ENCODE data around the gene ZNF638.

Gene ZNF638

DNA sequence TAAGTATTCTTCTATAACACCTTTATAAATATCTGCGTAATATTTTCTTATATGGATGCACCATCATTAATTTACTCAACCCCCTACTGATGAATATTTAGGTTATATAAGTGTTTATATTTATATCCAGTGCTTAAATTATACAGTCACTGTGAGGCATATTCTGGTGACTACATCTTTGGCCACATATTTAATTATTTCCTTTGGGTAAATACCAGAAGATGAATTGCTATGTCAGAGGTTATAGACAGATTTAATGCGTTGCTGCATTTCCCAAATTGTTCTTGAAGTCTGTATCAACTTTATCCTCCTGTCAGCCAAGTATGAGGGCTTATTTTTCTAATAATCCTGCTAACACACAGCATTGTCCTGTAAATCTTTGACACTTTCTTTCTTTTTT lies 140.4 kb downstream of the ZNF638 start:
- ATAC-seq = no peak
- TF ChIP-seq, protein P1, sequence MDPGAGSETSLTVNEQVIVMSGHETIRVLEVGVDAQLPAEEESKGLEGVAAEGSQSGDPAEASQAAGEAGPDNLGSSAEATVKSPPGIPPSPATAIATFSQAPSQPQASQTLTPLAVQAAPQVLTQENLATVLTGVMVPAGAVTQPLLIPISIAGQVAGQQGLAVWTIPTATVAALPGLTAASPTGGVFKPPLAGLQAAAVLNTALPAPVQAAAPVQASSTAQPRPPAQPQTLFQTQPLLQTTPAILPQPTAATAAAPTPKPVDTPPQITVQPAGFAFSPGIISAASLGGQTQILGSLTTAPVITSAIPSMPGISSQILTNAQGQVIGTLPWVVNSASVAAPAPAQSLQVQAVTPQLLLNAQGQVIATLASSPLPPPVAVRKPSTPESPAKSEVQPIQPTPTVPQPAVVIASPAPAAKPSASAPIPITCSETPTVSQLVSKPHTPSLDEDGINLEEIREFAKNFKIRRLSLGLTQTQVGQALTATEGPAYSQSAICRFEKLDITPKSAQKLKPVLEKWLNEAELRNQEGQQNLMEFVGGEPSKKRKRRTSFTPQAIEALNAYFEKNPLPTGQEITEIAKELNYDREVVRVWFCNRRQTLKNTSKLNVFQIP (CRISPR knock-in tag; IDR thresholded peaks at IDR 0.05; ENCODE audit: borderline replicate concordance, low read depth) = no peak
- TF ChIP-seq PPARA (CRISPR knock-in tag; IDR thresholded peaks at IDR 0.05; ENCODE audit: borderline replicate concordance) (no peak), ZNF70 (CRISPR knock-in tag; IDR thresholded peaks at IDR 0.05) (no peak), TCF4 (CRISPR knock-in tag; IDR thresholded peaks at IDR 0.05; ENCODE audit: borderline replicate concordance) (no peak), RARB (CRISPR knock-in tag; IDR thresholded peaks at IDR 0.05) (no peak)

DNA sequence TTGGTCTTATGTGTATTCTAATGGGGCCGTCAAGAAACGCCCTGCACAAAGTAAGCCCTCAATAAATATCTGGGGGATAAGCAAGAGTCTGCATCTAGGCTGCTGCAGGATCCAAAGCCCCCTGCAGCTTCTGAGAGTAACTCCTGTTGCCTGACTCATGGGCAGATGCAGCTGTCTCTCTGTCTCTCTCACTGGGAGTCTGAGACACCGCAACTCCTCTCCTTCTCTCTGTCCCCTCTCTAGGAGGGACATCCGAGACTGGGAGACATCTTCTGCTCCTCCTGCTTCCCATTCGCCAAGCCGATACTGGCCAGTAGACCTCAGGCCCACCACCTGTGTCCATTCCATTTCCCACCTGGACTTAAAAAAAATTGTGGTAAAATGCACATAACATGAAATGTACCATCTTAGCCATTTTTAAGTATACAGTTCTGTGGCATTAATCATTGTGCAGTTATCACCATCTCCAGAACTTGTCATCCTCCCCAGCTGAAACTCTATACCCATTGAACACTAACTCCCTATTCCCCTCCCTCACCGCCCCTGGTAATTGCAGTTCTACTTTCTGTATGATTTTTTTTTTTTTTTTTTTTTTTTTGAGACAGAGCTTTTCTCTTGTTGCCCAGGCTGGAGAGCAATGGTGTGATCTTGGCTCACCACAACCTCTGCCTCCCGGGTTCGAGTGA lies 141.9 kb downstream of the ZNF638 start:
- no peak for ATAC-seq
- TF ChIP-seq ZFP3 (CRISPR knock-in tag; IDR thresholded peaks at IDR 0.05) (no peak), TOX (CRISPR knock-in tag; IDR thresholded peaks at IDR 0.05; ENCODE audit: borderline replicate concordance) (no peak)

DNA sequence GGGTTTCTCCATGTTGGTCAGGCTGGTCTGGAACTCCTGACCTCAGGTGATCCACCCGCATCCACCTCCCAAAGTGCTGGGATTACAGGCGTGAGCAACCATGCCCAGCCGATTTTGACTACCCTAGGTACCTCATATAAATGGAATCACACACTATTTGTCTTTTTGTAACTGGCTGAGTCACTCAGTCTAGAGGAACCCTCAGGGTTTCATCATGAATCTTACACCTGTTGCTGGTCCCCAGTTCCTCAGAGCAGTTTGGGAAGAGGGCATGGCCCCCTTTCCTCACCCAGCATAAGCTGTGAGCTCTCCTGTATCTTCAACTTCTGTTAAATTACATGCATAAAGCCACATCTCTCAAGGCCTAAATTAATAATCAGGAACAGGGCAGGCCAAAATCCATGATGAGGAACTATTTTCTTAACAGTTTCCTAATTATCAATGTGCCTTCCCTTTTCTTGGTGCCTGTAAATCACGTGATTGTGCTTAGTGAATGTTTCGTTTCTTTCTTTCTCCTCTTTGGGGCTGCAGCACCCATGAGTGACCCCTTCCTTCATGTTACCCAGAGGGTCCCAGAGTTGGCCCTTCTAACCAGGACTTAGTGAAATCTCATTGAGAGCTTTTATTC lies 142.6 kb downstream of the ZNF638 start:
- TF ChIP-seq GLIS3 (CRISPR knock-in tag; IDR thresholded peaks at IDR 0.05) = no peak
- TF ChIP-seq OSR1 (CRISPR knock-in tag; IDR thresholded peaks at IDR 0.05) = no peak
- TF ChIP-seq, protein P1 (CRISPR knock-in tag; IDR thresholded peaks at IDR 0.05; ENCODE audit: borderline replicate concordance, low read depth) = no peak
- TF ChIP-seq, protein P2, sequence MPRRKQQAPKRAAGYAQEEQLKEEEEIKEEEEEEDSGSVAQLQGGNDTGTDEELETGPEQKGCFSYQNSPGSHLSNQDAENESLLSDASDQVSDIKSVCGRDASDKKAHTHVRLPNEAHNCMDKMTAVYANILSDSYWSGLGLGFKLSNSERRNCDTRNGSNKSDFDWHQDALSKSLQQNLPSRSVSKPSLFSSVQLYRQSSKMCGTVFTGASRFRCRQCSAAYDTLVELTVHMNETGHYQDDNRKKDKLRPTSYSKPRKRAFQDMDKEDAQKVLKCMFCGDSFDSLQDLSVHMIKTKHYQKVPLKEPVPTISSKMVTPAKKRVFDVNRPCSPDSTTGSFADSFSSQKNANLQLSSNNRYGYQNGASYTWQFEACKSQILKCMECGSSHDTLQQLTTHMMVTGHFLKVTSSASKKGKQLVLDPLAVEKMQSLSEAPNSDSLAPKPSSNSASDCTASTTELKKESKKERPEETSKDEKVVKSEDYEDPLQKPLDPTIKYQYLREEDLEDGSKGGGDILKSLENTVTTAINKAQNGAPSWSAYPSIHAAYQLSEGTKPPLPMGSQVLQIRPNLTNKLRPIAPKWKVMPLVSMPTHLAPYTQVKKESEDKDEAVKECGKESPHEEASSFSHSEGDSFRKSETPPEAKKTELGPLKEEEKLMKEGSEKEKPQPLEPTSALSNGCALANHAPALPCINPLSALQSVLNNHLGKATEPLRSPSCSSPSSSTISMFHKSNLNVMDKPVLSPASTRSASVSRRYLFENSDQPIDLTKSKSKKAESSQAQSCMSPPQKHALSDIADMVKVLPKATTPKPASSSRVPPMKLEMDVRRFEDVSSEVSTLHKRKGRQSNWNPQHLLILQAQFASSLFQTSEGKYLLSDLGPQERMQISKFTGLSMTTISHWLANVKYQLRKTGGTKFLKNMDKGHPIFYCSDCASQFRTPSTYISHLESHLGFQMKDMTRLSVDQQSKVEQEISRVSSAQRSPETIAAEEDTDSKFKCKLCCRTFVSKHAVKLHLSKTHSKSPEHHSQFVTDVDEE (CRISPR knock-in tag; IDR thresholded peaks at IDR 0.05) = no peak
- no peak for TF ChIP-seq ZNF70 (CRISPR knock-in tag; IDR thresholded peaks at IDR 0.05)
- no peak for TF ChIP-seq ZNF565 (CRISPR knock-in tag; conservative IDR thresholded peaks at IDR 0.05; ENCODE audit: low read depth)
- TF ChIP-seq, protein P3, sequence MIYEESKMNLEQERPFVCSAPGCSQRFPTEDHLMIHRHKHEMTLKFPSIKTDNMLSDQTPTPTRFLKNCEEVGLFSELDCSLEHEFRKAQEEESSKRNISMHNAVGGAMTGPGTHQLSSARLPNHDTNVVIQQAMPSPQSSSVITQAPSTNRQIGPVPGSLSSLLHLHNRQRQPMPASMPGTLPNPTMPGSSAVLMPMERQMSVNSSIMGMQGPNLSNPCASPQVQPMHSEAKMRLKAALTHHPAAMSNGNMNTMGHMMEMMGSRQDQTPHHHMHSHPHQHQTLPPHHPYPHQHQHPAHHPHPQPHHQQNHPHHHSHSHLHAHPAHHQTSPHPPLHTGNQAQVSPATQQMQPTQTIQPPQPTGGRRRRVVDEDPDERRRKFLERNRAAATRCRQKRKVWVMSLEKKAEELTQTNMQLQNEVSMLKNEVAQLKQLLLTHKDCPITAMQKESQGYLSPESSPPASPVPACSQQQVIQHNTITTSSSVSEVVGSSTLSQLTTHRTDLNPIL (CRISPR knock-in tag; IDR thresholded peaks at IDR 0.05; ENCODE audit: low read depth) = no peak
- TF ChIP-seq TCF4 (CRISPR knock-in tag; IDR thresholded peaks at IDR 0.05; ENCODE audit: borderline replicate concordance) = no peak
- TF ChIP-seq RARB (CRISPR knock-in tag; IDR thresholded peaks at IDR 0.05) = no peak
- TF ChIP-seq ZNF8 (CRISPR knock-in tag; IDR thresholded peaks at IDR 0.05) = no peak
- TF ChIP-seq CSDC2 (CRISPR knock-in tag; IDR thresholded peaks at IDR 0.05) = no peak
- TF ChIP-seq, protein P4, sequence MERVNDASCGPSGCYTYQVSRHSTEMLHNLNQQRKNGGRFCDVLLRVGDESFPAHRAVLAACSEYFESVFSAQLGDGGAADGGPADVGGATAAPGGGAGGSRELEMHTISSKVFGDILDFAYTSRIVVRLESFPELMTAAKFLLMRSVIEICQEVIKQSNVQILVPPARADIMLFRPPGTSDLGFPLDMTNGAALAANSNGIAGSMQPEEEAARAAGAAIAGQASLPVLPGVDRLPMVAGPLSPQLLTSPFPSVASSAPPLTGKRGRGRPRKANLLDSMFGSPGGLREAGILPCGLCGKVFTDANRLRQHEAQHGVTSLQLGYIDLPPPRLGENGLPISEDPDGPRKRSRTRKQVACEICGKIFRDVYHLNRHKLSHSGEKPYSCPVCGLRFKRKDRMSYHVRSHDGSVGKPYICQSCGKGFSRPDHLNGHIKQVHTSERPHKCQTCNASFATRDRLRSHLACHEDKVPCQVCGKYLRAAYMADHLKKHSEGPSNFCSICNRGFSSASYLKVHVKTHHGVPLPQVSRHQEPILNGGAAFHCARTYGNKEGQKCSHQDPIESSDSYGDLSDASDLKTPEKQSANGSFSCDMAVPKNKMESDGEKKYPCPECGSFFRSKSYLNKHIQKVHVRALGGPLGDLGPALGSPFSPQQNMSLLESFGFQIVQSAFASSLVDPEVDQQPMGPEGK (CRISPR knock-in tag; IDR thresholded peaks at IDR 0.05; ENCODE audit: borderline replicate concordance) = no peak
- TF ChIP-seq PPARA (CRISPR knock-in tag; IDR thresholded peaks at IDR 0.05; ENCODE audit: borderline replicate concordance) = no peak
- TF ChIP-seq BACH2 (CRISPR knock-in tag; IDR thresholded peaks at IDR 0.05; ENCODE audit: borderline replicate concordance) = no peak
- no peak for TF ChIP-seq TOX (CRISPR knock-in tag; IDR thresholded peaks at IDR 0.05; ENCODE audit: borderline replicate concordance)
- TF ChIP-seq ISL1 (CRISPR knock-in tag; IDR thresholded peaks at IDR 0.05) = no peak
- no peak for TF ChIP-seq ZFP30 (CRISPR knock-in tag; IDR thresholded peaks at IDR 0.05)
- no peak for ATAC-seq
